CD4-positive, alpha-beta T cell treated with Interleukin-12 subunit alpha and Interleukin-12 subunit beta, for 1 hour (primary cell): ENCODE measurements around the gene FAN1.

ENCODE experiments used
- DNase-seq: peaks from one replicate; pipeline ENCODE4 v3.0.0-alpha.2; 2020

The FAN1 gene

GRCh38 chr15:30962079-30962478 lies 58.4 kb downstream of the FAN1 start:
- DNase-seq, result no peak

- DNase-seq, result no peak
Measured at GRCh38 chr15:30962659-30963058, 58.9 kb downstream of the FAN1 start.

- DNase-seq, result no peak
Measured at GRCh38 chr15:30963681-30964080, 60.0 kb downstream of the FAN1 start.

GRCh38 chr15:30969724-30970123 lies 66.0 kb downstream of the FAN1 start:
- DNase-seq, result no peak

- no peak for DNase-seq
Measured at GRCh38 chr15:30973379-30973778, 69.7 kb downstream of the FAN1 start.

- DNase-seq, result no peak
Measured at GRCh38 chr15:30974112-30974511, 70.4 kb downstream of the FAN1 start.

GRCh38 chr15:30978328-30978727 lies 74.6 kb downstream of the FAN1 start:
- DNase-seq, result no peak

GRCh38 chr15:30979457-30979856 lies 75.7 kb downstream of the FAN1 start:
- DNase-seq, result no peak

- DNase-seq, result no peak
Measured at GRCh38 chr15:30984118-30984517, 80.4 kb downstream of the FAN1 start.

- DNase-seq, result no peak
Measured at GRCh38 chr15:30984542-30984941, 80.8 kb downstream of the FAN1 start.

GRCh38 chr15:30985081-30985531 lies 81.4 kb downstream of the FAN1 start:
- DNase-seq, result no peak

- no peak for DNase-seq
Measured at GRCh38 chr15:30990036-30990435, 86.3 kb downstream of the FAN1 start.

GRCh38 chr15:30990446-30991254 lies 86.9 kb downstream of the FAN1 start:
- DNase-seq, result no peak

- peak; percentile 79 for DNase-seq
Measured at GRCh38 chr15:30991255-30992235, 87.8 kb downstream of the FAN1 start, which contains the start of gene MTMR10. Gene MTMR10, minus strand, starts transcription at chr15:30991628. Its CDS starts 122 bp downstream, at chr15:30991506.

GRCh38 chr15:30992249-30992864 lies 88.6 kb downstream of the FAN1 start:
- DNase-seq, result no peak
